Glutamatergic neuron (in vitro differentiated cells): Measurements from ENCODE around the gene HOXD8. TPM values are rescaled to one million over a fixed set of nuclear protein-coding genes. Genes with fewer than 3 reads are reported as not detected.

Source experiments
- DNase-seq: peaks from one replicate; pipeline ENCODE4 v3.0.0; 2022
- H3K27ac Mint-ChIP-seq: one replicate; pipeline ENCODE4 v1.8.0; 2020; ENCODE audit warnings: mild to moderate bottlenecking, mixed read lengths, inconsistent platforms; ENCODE audit not compliant: unreplicated experiment
- H3K27me3 Mint-ChIP-seq: one replicate; pipeline ENCODE4 v1.8.0; 2020; ENCODE audit warnings: mild to moderate bottlenecking, moderate library complexity, mixed read lengths, inconsistent platforms; ENCODE audit not compliant: unreplicated experiment
- H3K36me3 Mint-ChIP-seq: one replicate; pipeline ENCODE4 v1.8.0; 2020; ENCODE audit warnings: mild to moderate bottlenecking, mixed read lengths, inconsistent platforms; ENCODE audit not compliant: unreplicated experiment
- H3K4me1 Mint-ChIP-seq: one replicate; pipeline ENCODE4 v1.8.0; 2020; ENCODE audit warnings: mild to moderate bottlenecking, low read depth, mixed read lengths, inconsistent platforms; ENCODE audit not compliant: unreplicated experiment
- H3K4me3 Mint-ChIP-seq: one replicate; pipeline ENCODE4 v1.8.0; 2020; ENCODE audit warnings: mild to moderate bottlenecking, mixed read lengths, inconsistent platforms; ENCODE audit not compliant: unreplicated experiment
- H3K9me3 Mint-ChIP-seq: one replicate; pipeline ENCODE4 v1.8.0; 2020; ENCODE audit warnings: mild to moderate bottlenecking, moderate library complexity, mixed read lengths, inconsistent platforms; ENCODE audit not compliant: unreplicated experiment
- total RNA-seq: library from RNA; stranded (reverse); fragmentation: NEBNext Ultra II Directional; extraction: Animal tissue kit (Norgen Biotek cat#: 25700); gene quantifications from one replicate; pipeline ENCODE4 v1.2.1, GENCODE V29; 2021; ENCODE audit not compliant: unreplicated experiment
- TF ChIP-seq, protein P1 (sequence below): fragments of 200-600 bp; sonication (generic); IDR thresholded peaks from one replicate; pipeline ENCODE4 v1.5.0; 2021; ENCODE audit not compliant: partially characterized antibody, unreplicated experiment

The HOXD8 gene
- total RNA-seq, 1 donor from 2014 or later, result 0.27 TPM

DNA sequence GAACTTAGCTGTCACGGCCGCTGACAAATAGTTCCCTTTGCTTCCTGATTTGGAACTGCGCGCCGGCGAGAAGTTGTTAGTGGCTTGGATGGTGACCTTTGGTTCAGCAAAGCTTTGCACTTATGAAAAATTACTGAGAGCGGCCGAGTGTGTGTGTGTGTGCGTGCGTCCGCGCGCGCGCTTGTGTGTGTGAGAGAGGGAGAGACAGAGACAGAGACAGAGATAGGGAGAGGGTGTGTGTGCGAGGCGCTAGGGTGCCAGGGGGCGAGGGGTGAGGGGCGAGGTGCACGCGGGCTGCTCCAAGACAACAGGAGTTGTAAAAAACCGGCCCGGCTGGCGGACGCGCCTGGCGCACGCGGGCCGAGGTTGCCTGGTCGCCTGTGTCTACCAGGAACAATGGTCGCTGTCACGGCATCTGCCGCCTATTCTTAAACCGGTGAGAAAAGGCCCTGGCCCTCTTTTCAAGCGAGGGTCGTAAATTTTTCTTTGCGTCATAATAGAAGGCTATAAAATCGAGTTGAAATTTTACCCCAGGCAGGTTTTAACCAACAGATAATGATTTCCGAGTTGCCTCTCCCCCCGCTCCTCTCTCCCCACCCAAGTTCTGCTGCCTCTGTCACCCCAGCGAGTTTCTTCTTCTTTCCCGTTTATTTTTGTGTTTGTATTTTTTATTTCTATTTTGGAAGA lies 28.1 kb downstream of the HOXD8 start:
- H3K36me3 Mint-ChIP-seq, result no peaks in the 10 kb centered on the region
- peak overlapping the region; percentile 61 for H3K4me3 Mint-ChIP-seq
- no peak overlapping the region for H3K27ac Mint-ChIP-seq
- TF ChIP-seq, protein P1, sequence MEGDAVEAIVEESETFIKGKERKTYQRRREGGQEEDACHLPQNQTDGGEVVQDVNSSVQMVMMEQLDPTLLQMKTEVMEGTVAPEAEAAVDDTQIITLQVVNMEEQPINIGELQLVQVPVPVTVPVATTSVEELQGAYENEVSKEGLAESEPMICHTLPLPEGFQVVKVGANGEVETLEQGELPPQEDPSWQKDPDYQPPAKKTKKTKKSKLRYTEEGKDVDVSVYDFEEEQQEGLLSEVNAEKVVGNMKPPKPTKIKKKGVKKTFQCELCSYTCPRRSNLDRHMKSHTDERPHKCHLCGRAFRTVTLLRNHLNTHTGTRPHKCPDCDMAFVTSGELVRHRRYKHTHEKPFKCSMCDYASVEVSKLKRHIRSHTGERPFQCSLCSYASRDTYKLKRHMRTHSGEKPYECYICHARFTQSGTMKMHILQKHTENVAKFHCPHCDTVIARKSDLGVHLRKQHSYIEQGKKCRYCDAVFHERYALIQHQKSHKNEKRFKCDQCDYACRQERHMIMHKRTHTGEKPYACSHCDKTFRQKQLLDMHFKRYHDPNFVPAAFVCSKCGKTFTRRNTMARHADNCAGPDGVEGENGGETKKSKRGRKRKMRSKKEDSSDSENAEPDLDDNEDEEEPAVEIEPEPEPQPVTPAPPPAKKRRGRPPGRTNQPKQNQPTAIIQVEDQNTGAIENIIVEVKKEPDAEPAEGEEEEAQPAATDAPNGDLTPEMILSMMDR, result no peak
- peaks cover 34% of the 10 kb centered on the region for H3K27me3 Mint-ChIP-seq
- H3K9me3 Mint-ChIP-seq, result peaks cover 10% of the 10 kb centered on the region
- no peaks in the 10 kb centered on the region for H3K4me1 Mint-ChIP-seq
- DNase-seq, result peak; percentile 56

DNA sequence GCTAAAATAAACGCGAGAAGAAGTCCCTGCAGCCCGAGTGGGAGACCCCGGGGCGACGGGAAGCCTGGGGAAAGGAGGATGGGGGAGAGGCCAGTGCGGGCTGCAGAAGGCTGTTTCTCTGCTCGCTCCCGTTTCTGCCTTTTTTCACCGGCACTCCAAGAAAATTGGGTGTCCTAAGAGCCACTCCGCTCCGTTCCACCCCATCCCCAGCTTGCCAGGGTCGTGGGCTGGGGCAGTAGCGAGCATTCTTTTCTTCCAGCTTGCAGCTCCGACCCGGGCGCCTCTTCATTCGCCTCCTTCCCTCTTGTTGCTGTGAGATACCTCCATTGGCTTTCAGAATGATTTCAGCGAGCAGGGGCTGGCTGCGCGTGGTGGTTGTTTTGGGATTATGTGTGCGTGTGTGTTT lies 28.7 kb downstream of the HOXD8 start:
- no peaks in the 10 kb centered on the region for H3K36me3 Mint-ChIP-seq
- peak overlapping the region; percentile 17 for H3K4me3 Mint-ChIP-seq
- H3K27me3 Mint-ChIP-seq, result peaks cover 37% of the 10 kb centered on the region
- TF ChIP-seq, protein P1, result no peak
- H3K27ac Mint-ChIP-seq, result no peak overlapping the region
- DNase-seq, result peak; percentile 27
- H3K4me1 Mint-ChIP-seq, result no peaks in the 10 kb centered on the region
- H3K9me3 Mint-ChIP-seq, result peaks cover 10% of the 10 kb centered on the region

DNA sequence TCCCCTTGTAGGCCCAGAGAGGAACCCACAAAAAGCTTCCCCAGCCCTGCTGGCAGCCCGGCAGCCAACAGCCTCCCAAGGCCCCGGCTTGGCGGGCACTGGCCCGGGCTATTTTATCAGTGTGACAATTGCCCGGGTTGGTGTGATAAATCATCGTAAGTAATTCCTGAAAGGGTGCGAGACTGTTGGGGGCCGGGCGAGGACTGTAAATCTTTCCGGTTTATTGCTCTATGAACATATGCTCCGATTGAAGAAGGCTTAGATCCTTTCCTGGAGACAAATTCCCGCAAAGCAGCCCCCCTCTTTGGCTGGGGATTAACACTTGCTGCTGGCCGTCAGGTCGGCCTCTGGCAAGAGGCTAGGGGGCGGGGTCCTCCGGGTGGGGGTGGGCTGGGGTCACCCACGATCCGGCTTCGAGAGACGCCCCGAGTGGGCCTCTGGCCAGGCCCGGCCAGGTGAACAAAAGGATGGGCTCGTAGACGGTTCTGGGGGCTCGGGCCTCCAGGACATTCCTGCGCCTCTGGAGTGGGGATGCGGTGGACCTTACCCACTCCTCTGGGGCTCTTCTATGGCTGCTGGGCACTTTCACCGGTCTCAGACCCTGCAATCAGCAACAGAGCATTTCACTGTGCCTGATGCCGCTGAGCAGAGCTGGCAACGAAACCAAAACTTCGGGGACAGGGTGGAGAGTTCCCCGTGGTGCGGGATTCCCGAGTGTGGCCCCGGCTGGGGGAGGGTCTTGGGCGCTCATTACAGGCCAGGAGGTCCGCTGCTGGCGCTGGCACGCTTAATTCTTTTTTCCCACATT lies 29.6 kb downstream of the HOXD8 start:
- no peak for DNase-seq
- no peaks in the 10 kb centered on the region for H3K4me1 Mint-ChIP-seq

DNA sequence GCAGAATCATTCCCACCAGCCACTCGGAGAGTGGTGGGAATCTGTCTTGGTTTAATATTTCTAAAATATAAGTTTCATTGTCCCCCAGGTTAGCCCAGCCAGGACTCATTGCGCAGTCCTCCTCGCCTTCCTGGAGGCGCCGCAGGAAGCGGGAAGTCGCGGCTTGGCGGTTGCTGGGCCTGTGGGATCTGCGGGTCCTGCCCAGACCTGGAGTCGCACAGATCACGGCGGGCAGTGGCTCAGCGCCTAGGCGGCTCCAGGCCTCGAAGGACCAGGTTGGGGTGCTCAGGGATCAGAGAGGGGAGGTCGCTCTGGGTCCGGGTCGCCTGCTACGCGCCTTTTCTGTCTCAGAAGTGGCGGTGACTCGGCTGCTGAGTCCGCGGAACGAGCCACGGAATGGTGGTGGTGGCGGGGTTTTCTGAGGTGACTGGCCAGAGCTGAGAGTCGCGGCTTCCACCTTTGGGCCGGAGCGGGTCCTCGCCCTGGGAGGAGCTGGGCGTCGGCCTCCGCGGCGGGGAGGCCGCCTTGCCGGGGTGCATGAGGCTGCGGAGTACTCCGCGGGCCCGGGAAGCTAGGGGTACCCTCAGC lies 30.3 kb downstream of the HOXD8 start:
- H3K4me1 Mint-ChIP-seq, result no peaks in the 10 kb centered on the region
- H3K27ac Mint-ChIP-seq, result no peak overlapping the region
- peaks cover 43% of the 10 kb centered on the region for H3K27me3 Mint-ChIP-seq
- peaks cover 8% of the 10 kb centered on the region for H3K9me3 Mint-ChIP-seq
- peak; percentile 43 for DNase-seq
- no peak overlapping the region for H3K4me3 Mint-ChIP-seq
- H3K36me3 Mint-ChIP-seq, result peaks cover 4% of the 10 kb centered on the region
- TF ChIP-seq, protein P1, result no peak

More for the DNA sequence above, 29.6 kb downstream of the HOXD8 start:
- TF ChIP-seq, protein P1, result no peak
- Mint-ChIP-seq H3K27ac (no peak overlapping the region), H3K9me3 (peaks cover 13% of the 10 kb centered on the region), H3K36me3 (peaks cover under 1% of the 10 kb centered on the region), H3K27me3 (peaks cover 41% of the 10 kb centered on the region), H3K4me3 (no peak overlapping the region)
